Stimulated activated CD8-positive, alpha-beta memory T cell treated with anti-CD3 and anti-CD28 coated beads, Interleukin-4, amount 100 ng/mL, for 24 hours (primary cell): Measurements from ENCODE around the gene MBNL1.

Experiments
- DNase-seq: peaks from one replicate; pipeline ENCODE4 v3.0.0-alpha.2; 2020; ENCODE audit warnings: low read depth

The MBNL1 gene

DNA sequence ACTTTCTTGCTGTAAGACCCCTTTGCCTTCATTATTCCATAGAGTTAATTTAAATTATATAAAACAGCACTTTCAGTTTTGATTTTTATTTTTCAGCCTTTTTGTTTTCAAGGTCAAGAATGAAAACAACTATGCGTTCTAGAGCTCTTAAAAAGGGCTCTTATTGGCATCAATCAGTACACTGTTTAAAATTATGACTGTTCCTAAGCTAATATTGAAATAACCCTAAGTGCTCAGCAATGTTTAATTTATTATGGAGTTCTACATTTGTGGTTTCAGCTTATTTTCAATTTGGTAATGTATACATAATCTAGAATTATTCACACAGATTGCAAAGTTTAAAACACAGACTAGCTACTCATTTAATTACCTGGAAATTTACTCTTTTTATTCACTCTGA lies 179.4 kb downstream of the MBNL1 start:
- DNase-seq, result no peak

- no peak for DNase-seq
Measured at GRCh38 chr3:152452318-152452717, 183.6 kb downstream of the MBNL1 start.

DNA sequence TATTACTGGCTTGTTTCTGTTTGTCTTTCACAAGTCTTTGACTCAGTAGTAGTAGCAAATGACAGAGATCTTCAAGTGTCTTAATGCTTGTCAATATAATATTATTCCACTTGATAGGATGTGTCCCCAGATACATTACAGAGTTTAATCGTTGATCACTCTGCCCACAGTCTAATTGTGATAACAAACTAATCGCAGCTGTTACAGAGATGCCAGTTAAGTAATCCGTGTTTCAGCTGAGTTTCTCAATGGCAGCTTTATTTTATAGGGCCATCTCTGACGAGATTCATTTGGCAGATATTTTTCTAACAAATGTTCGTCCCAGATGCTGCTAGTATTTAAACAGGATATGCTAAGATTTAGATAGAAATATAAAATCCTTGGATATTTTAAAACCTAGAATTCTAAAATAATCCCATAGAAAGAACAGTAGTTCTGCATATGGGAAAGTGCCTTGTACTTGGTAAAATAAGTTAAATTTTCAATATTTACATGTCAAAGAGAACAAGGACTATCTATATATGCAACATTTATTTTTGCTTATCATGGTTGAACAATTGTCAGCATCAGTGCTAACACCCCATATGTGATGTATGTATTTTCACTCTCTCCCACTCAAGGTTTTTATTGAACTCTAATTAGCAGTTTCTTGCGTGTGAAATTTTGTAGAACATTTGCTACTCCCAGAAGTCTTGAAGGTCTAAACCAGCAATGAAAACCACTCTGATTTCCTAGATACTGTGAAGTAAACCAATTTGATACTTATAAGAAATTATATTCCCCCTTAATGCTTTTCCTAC lies 185.5 kb downstream of the MBNL1 start:
- DNase-seq, result no peak

GRCh38 chr3:152455989-152456388 lies 187.3 kb downstream of the MBNL1 start:
- no peak for DNase-seq

DNA sequence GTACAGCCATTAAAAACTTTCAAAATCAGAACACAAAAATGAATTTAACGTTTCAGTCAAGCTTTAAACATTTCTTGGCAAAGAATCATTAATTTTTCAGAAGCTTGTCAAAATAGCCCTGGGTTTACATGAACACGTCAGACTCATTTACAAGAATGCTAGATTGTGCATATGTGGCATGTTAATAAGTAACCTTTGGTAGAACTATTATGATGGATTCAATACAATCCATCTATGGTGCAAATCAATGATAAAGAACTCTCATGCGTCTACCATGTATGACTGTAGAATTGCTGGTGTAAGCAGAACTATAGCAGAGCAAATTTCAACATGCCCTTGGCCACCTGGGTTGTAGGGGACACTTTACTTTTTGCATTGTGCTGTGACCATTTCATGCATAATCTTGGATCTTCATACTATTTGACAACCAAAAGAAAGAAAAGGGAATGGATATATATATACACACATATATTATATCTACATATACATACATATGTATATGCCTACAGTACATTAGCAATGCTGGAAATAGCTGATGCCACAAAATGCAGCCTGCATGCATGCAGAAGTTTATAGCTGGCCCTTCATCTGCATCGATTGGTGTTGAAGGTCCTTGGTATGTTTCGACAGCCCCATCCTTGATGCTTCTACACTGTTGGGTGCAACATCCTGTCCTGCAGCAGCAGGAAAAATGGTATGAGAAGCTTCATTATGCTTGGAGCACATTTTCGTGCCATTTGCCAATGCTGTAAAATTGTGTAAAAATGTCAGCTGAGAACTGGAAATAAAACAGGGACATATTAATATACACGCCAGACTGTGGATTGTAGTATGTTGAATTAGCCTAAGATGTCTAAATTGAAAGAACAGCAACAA lies 189.0 kb downstream of the MBNL1 start:
- DNase-seq, result no peak

DNA sequence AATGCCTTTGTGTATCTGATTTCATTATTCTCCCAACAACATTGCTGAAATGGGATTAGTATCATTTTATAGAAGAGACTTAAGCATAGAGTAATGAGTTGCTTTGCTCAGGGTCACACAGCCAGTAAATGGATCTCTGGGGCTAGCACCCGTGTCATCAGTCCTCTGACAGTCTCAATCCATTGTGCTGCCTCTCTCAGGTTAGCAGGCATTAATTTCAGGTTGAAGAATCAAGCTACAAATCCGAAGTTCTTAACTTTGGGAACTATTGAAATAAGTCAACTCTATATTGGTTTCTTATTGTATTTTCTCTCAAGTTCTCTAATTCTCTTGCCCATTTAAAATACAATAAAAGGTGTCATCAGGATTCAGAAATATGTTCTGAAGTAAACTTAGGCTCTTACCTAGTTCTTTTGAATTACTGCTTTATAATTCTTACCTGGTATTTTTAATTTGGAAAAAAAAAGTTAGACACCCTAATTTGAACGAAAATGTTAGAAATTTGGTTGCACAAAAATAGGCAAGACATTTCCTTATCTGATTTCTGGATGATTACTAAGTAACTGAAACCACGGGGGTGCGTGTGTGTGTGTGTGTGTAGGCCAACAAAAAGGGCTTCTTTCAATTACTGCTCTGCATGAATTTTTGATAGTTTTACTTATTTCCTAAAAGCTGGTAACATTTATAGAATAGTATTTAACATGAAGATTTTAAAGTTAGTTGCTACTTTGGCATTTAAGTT lies 189.8 kb downstream of the MBNL1 start:
- no peak for DNase-seq

GRCh38 chr3:152459118-152459515 lies 190.4 kb downstream of the MBNL1 start:
- no peak for DNase-seq

- no peak for DNase-seq
Measured at GRCh38 chr3:152459572-152459971, 190.8 kb downstream of the MBNL1 start.

DNA sequence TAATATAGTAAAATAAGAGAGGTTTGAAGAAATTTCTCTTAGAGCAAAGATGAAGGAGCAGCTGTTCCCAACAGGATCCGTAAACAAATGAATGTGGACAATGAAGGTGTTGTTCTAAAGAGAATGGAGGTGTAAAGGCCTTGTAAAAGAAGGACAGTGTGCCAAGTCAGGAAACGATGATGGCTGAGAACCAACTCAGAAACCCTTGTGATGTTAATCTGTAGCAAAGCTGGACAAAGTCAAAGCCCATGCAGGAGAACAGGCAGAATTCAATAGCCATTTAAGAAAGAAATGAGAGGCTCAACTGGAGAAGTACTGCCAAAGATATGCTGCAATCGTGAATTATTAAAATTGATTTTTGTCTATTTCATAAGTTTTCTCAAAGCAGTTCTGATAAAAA lies 192.2 kb downstream of the MBNL1 start:
- DNase-seq, result no peak

DNA sequence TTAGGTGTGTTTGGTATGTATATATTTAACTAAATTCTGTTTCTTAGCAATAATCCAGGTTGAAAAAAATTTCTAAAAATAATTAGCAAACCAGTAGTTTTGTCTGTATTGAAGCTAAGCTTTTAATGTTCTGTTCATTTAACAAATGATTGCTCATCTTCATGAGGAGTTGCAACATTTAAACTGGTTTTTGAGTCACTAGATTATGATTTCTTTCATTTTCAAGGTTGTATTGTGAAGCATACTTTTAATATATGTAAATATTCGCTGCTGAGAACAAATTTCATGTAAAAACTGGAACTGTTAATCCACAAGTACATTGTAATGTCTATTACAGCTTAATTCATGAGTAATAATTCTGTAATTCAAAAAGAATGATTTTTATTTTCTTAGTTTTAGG lies 192.7 kb downstream of the MBNL1 start:
- no peak for DNase-seq

DNA sequence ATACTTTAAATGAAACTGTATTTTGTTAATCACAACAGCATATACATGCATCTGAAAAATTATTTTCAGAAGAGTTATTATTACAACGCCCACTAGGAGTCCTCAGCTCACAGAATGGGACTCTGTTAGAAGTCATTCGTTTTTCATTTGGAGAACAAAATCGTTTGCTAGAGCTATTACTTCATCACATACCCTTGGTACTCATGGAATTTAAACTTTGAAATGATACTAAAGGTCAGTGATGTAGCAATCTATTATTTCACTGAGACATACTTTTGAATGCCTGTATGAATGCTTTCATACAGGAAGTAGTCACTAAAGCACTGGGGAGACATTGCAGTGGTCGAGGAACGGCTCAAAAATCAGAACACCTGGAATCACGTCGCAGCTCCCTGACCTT lies 198.1 kb downstream of the MBNL1 start:
- no peak for DNase-seq

GRCh38 chr3:152469248-152470025 lies 200.7 kb downstream of the MBNL1 start:
- no peak for DNase-seq

DNA sequence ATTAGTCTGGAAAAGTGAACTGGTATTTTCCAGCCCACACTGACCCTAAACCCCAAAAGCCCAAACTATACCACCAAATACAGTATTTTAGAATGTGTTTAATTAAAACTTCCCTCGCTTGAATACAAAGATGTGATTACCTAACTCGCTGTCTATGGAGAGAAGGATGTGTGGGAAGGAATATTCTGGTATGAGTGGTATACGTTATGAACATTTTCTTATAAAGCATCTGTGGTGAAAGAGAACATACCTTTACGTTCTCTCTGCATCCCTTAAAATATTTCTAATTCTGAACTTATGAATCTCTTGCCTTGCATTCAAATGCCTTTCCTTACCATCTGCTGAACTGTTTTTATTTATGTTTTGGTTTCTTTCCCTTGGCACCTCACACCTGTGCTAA lies 201.4 kb downstream of the MBNL1 start:
- no peak for DNase-seq

- DNase-seq, result no peak
Measured at GRCh38 chr3:152470893-152471292, 202.2 kb downstream of the MBNL1 start.

- DNase-seq, result peak; percentile 51
Measured at GRCh38 chr3:152471814-152472671, 203.3 kb downstream of the MBNL1 start.

GRCh38 chr3:152472672-152472954 lies 203.9 kb downstream of the MBNL1 start:
- no peak for DNase-seq

- DNase-seq, result no peak
Measured at GRCh38 chr3:152474585-152474984, 205.9 kb downstream of the MBNL1 start.

- no peak for DNase-seq
Measured at GRCh38 chr3:152477422-152477821, 208.7 kb downstream of the MBNL1 start.

- no peak for DNase-seq
Measured at GRCh38 chr3:152480282-152480953, 211.7 kb downstream of the MBNL1 start.

DNA sequence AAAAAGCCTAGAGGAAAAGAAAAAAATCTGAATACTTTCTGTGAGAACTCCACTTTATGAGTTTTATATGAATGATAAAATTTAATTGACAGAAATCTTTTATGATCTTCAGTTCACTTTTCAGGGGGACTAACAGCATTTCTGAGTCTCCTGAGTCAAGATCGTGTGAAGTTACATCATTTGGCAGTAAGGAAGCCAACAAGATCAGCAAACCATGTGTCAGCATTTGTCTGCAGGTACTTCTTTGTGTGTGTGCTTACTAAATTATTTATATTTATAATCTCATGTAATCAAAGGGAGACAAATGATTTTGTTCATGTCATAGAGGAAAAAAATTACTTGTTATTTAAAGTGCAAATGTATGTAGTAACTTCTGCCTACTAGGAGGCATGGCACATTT lies 217.6 kb downstream of the MBNL1 start:
- DNase-seq, result no peak

GRCh38 chr3:152488449-152488848 lies 219.7 kb downstream of the MBNL1 start:
- no peak for DNase-seq
